Measurements from ENCODE around the gene CDH4.
"Not testable (repeated sequence)": the region's sequence is repeated elsewhere in the genome, so short reads cannot be mapped to it uniquely, and the experiment has no call there.

The CDH4 gene

DNA sequence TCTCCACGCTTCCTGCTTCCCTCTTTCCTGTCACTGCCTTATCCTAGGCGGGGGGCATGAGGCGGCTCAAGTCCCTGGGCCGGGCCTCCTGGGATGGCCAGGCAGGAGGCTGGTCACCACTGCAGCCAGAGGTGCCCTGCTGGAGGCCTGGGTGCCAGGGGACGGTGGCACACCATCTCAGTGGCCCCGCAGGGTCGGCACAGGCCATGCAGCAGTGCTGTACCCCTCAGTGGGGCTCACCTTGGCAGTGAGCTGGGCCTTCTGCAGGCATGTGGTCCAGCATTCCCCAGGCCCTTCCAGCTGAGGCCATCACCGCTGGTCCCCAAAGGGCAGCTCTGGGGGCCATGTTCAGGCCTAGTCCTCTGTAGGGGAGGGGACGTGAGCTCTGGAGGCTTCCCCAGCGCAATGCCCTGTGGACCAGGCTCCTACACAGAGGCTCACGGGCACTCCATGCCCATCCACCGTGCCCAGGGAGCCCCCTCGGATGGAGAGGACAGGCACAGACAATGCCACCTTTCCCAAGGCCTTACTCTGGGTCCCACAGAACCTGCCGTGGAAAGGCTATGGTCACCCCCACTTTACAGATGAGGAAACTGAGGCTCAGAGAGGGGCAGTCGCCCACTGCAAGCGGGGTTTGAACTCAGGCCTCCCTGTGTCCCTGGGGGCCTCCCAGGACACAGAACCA, 689.8 kb downstream of the CDH4 start:
- no peak for DNase-seq

DNA sequence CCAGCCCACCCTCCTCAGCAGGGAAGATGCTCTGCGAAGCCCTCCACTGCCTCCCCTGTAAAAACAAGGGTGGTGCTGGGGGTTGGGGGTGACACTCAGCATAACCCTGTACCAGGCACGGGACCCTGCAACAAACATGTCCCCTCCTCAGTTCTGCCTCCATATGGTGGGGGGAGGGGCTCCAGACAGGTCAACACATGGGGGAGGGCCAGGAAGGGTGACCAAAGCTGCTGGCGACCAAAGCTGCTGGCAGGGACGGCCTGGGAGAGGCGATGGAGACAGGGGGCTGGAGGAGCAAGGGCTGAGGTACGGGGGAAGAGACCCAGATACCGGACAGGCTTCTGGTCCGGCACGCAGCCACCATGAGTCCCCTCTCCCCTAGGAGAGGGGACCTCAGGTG, 690.5 kb downstream of the CDH4 start:
- no peak for DNase-seq

GRCh38 chr20:61944967-61945366, 692.9 kb downstream of the CDH4 start:
- not testable (repeated sequence) for DNase-seq

GRCh38 chr20:61945495-61945894, 693.4 kb downstream of the CDH4 start:
- DNase-seq, result not testable (repeated sequence)

GRCh38 chr20:61948056-61948455, 696.0 kb downstream of the CDH4 start:
- not testable (repeated sequence) for DNase-seq

GRCh38 chr20:61948586-61949362, 696.7 kb downstream of the CDH4 start:
- no peak for DNase-seq

GRCh38 chr20:61949363-61949713, 697.3 kb downstream of the CDH4 start:
- no peak for DNase-seq

DNA sequence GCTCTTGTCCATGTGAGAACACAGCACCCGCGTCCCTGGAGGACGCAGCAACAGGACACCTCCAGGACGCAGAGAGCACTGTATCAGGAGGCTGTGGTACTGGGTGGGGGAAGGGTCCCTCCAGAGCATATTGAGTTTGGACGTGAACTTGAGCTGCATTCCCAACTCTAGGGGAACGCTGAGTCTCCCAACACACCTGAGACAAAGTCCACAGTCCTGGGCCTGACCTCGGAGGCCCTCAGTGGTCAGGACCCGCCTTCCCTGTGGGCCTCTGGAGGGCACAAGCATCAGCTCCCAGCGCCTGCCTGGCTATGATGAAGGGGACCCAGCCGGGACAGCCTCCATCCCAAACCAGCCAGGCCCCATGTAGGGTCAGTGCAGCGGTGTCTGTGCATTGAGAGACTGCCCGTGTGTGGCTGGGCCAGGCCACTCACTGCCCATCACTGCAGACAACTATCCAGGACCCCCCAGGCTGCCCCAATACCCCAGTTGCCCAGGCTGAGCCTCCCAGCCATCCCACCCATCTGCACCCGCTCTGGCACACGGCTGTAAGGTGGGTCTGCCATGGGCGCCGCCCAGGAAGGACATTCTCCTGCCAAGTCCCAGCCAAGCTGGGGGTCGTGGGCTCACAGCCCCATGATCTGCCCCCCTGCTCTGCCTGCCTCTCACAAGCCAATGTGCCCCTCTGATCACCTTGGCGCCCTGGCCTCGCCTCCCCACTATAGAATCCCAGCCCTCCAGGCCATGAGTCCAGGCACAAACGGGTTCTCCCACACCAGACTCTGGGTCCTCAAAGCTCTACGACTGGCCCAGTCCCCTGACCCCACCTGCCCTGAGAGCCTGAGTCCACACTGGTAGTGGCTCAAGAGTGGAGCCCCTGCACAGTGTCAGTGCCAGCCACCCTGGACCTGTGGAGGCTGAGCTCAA, 697.9 kb downstream of the CDH4 start:
- DNase-seq, result no peak

DNA sequence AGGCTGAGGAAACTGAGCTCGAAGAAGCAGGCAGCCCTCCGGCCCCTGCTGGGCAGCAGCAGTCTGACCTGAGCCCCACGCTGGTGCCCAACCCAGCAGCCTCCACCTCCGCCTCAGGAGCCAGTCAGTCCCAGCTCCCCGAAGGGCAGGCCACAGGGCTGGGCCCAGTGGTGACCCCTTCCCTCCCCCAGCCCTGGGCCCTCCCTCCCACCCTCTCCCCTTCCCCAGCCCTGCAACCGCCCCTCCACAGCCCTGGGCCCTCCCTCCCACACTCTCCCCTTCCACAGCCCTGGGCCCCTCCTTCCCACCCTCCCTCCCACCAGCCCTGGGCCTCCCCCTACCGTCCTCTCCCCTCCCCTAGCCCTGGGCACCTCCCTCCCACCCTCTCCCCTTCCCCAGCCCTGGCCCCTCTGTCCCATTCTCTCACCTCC, 698.6 kb downstream of the CDH4 start:
- no peak for DNase-seq

DNA sequence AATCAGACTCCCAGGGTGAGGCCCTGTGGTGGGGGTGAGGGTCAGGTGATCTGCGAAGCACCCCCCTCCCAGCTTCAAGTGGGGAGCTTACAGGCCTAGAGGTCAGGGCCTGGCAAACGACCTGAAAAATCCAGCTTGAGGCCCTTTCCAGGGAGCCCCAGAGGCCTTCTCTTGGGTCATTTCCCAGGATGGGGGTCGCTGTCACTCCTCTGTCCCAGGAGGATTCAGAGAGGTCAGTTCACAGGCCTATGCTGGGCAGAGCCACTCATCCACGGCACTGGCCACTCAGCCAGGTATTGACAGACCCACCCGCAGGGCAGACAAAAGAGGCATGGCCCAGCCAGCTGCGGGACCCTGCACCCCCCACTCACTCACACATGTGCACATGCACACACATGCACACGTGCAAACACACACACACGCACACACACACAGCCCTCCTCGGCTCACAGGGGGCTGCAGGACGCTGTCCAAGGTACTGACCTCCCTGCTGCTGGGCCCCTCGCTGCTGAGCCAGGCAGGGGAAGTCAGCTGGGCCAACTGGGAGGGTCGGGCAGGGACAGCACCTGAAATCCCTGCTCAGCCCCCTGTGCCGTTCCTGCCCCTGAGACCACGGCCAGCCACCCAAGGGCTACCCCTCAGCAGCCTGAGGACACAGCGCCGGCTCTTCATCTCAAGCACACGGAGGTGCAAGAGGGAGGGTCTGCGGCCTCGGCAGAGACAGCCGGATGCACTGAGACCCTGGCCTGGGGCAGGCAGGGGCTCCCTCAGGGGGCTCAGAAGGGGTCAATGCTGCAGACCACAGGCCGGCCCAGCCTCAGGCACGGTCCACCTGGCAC, 699.9 kb downstream of the CDH4 start:
- DNase-seq, result no peak

DNA sequence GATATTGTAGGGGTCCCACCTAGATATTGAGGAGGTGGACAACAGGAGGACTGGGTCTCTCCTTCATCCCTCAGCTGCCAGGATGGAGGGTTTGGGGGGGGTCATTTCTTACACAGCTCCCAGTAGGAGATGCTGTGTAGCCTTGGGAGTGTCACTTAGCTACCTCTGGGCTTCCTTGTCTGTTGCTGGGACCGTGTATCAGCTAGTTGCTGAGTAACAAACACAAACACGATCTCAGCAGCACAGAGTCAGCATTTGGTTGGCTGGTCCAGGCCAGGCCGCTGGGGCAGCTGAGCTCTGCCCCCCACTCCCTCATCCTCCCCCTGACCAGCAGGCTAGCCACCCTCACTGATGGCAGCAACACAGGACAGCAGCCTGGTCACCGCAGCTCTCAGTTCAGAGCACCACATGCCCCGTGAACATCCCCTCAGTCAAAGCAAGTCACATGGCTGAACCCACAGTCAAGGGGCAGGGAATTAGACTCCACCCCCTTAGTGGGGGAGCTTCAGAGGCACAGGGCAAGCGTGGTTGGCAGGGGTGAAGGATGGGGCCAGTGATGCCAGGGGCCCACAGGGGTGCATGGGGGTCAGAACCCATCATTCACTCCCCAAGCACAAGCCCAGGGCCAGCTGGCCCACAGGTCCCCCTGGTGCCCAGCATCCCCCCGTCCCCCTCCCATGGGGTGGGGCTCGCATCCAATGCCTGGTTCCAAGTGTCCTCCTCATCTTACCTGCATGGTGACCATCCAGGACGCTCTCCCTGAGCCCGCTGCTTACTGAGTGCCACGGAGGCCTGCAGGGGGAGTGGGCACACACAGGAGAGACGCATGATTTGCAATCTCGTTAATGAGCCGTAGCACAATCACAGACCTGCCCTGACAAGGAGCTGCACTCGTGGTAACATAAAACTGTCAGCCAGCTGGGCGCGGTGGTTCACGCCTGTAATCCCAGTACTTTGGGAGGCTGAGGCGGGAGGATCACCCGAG, 701.3 kb downstream of the CDH4 start:
- DNase-seq, result no peak

DNA sequence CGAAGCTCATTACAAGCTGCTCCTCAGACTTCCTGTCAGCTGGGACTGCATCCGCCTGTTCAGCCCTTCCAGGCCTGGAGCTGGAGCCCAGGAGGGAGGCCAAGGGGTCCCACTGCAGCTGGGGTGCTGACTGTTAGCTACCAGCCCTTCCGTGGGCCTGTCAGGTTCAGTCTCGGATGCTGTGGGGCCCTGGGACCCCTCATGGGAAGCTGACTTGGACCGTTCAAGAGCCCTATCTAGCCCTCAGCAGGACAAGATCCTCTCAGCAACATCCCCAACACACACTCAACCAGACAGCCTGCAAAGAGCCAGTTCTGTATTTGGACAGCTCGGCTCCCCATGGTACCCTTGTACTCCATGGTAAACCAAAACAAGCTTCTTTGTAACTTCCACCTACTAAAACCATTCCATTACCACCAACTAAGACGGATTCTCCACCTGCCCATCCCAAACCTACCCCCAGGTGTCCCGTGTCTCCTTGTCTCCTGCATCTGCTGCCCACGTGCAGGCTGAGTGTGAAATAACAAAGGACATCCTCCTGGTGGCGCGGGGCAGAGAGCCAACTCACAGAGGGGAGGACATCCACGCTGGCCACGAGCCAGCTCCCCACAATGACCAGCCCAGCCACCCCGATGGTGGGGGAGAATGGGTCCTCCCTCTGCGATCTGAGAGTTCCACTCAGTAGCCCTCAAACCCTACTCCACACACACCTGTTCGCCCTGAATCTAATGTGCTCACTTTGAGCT, 702.4 kb downstream of the CDH4 start:
- DNase-seq, result no peak

DNA sequence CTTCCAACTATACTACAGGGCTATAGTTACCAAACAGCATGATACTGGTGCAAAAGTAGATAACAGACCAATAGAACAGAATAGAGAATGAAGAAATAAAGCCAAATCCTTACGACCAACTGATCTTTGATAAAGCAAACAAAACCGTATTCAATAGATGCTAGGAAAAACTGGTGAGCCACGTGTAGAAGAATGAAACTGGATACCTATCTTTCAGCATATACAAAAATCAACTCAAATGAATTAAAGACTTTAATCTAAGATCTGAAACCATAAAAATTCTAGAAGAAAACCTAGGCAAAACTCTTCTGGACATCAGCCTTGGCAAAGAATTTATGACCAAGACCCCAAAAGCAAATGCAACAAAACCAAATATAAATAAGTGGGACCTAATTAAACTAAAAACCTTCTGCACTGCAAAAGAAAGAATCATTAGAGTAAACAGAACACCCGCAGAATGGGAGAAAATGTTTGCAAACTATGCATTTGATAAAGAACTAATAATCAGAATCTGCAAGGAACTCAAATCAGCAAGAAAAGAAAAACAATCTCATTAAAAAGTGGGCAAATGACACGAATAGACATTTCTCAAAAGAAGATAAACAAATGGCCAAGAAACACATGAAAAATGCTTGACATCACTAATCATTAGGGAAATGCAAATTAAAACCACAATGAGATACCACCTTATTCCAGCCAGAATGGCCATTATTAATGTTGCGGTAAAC, 703.8 kb downstream of the CDH4 start:
- DNase-seq, result no peak

DNA sequence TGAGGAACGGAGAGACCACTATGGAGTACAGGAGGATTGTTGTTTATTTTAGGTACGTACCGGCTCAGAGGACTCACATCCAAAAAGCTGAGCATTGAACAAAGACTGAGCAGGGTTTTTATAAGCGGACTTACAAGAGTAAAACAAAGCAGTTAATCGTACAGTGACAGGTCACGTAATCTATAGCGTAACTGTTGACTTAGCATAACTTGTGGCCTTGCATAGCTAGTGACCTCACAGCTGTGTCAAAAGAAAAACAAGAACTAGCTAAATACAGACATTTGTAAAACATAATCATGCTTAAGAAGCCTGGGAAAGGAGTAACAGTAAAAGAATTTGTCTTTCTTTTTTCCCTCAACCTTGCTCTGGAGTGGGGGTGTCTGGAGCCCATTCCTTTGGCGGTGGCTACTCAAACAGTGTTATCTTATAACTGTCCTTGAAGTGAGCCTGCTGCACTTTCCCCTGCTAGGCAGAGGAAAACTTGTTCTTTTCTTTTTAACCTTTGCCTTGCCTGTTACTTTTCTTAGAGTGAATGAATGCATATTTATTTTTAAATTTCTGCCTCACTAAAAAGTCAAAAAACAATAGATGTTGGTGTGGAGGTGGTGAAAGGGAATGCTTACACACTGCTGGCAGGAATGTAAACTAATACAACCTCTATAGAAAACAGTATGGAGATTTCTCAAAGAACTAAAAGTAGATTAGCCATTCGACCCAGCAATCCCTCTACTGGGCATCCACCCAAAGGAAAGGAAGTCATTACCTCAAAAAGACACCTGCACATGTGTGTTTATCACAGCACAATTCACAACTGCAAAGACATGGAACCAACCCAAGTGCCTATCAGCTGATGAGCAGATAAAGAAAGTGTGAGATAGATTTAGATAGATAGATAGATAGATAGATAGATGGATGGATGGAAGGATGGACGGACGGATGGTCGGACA, 704.6 kb downstream of the CDH4 start:
- no peak for DNase-seq

DNA sequence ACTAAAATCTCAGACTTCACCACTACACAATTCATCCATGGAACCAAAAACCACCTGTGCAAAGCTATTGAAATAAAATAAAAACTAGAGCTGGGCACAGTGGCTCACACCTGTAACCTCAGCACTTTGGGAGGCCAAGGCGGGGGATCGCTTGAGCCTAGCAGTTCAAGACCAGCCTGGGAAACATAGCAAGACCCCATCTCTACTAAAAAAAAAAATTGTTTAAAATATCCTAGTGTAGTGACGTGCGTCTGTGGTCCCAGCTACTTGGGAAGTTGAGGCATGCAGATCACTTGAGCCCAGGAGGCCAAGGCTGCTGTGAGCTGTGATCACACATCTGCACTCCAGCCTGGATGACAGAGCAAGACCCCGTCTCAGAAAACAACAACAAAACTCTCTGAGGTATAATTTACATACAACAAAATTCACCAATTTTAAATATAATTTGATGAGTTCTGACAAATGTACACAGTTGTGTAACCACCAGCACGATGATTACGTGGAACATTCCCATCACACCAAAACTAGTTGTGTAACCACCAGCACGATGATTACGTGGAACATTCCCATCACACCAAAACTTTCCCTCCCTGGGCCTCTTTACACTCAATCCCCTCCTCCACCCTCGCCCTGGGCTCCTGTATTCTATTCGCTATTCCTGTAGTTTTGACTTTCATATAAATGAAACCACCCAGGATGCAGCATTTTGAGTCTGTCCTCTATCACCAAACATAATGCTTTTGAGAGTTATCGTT, 706.1 kb downstream of the CDH4 start:
- no peak for DNase-seq

GRCh38 chr20:61958773-61959700, 707.0 kb downstream of the CDH4 start:
- no peak for DNase-seq

GRCh38 chr20:61960836-61961235, 708.8 kb downstream of the CDH4 start:
- no peak for DNase-seq

Data from CD4-positive, alpha-beta T cell treated with Interleukin-15 for 1 hour (primary cell).